Lung (tissue), 12 donors: ENCODE results near the gene RANBP1. TPM values are rescaled to one million over a fixed set of nuclear protein-coding genes. Genes with fewer than 3 reads are reported as not detected.

Experiments
- ATAC-seq: fragments of 200-7000 bp; cut with Tn5 transposase; one replicate; pipeline ENCODE4 v1.9.1; 2020; ENCODE audit warnings: moderate number of reproducible peaks; ENCODE audit not compliant: insufficient read depth, low FRiP score
- DNase-seq, 3 donors: peaks; one replicate each; pipeline ENCODE4 v3.0.0-alpha.2; 2013 to 2017
- H3K27ac ChIP-seq, 2 donors: one replicate each; pipeline ENCODE4 v1.5.1; 2013; ENCODE audit warnings: mild to moderate bottlenecking in 2 of 2, moderate library complexity in 2 of 2, control low read depth in 1 of 2, inconsistent platforms in 1 of 2, low read depth in 1 of 2, low read length in 1 of 2
- H3K27me3 ChIP-seq, 3 donors: one replicate each; pipeline ENCODE4 v1.5.1; 2013; ENCODE audit warnings: low read length in 2 of 3; ENCODE audit not compliant: control insufficient read depth in 3 of 3, insufficient read depth in 3 of 3
- H3K36me3 ChIP-seq, 4 donors: one replicate each; pipeline ENCODE4 v1.5.1; 2013; ENCODE audit warnings: low read length in 4 of 4, mild to moderate bottlenecking in 1 of 4, moderate library complexity in 1 of 4; ENCODE audit not compliant: control insufficient read depth in 4 of 4, insufficient read depth in 4 of 4
- H3K4me1 ChIP-seq, 5 donors: one replicate each; pipeline ENCODE4 v1.5.1; 2013; ENCODE audit warnings: low read length in 5 of 5, mild to moderate bottlenecking in 2 of 5, moderate library complexity in 1 of 5; ENCODE audit not compliant: control insufficient read depth in 5 of 5, insufficient read depth in 5 of 5
- H3K4me3 ChIP-seq: one replicate; pipeline ENCODE4 v1.5.1; 2013; ENCODE audit warnings: mild to moderate bottlenecking, control low read depth, moderate library complexity
- H3K9ac ChIP-seq, 2 donors: one replicate each; pipeline ENCODE4 v1.5.1; 2013; ENCODE audit warnings: low read length in 2 of 2, control low read depth in 1 of 2; ENCODE audit not compliant: insufficient read depth in 1 of 2
- H3K9me3 ChIP-seq, 4 donors: one replicate each; pipeline ENCODE4 v1.5.1; 2013; ENCODE audit warnings: low read length in 3 of 4, mild to moderate bottlenecking in 1 of 4, moderate library complexity in 1 of 4; ENCODE audit not compliant: control insufficient read depth in 4 of 4, insufficient read depth in 3 of 4
- WGBS, 2 donors: extraction: QIAGEN DNeasy Blood & Tissue Kit; methylation state at CpG; one replicate each; pipeline ENCODE4 v1.1.7; 2013; 5-methylcytosine and 5-hydroxymethylcytosine counted together
- polyA plus RNA-seq, 2 donors: library from polyadenylated mRNA; stranded (reverse); fragments of 200-250 nt; gene quantifications; one replicate each; pipeline ENCODE4 v1.2.1, GENCODE V29; 2013
- total RNA-seq, 2 donors: library from RNA; depleted of rRNA in 1 of 2; stranded (reverse); fragments of >200 nt in 1 of 2; gene quantifications; one replicate each; pipeline ENCODE4 v1.2.1, GENCODE V29; 2014 to 2021
- TF ChIP-seq, protein P1 (sequence below): IDR thresholded peaks from 2 replicates; pipeline ENCODE4 v1.5.1; 2012; ENCODE audit warnings: mild to moderate bottlenecking; ENCODE audit errors: control extremely low read depth, extremely low read depth
- donor health status: control.
- donor health status: control.
- donor health status: Bipolar disorder and iron deficiency.
- donor health status: healthy.
- donor health status: DM: yes; HTN: yes; CAD: no.

RANBP1 gene
- total and polyA plus RNA-seq, 4 donors = 72.9 to 119 (median 83.2) TPM

DNA sequence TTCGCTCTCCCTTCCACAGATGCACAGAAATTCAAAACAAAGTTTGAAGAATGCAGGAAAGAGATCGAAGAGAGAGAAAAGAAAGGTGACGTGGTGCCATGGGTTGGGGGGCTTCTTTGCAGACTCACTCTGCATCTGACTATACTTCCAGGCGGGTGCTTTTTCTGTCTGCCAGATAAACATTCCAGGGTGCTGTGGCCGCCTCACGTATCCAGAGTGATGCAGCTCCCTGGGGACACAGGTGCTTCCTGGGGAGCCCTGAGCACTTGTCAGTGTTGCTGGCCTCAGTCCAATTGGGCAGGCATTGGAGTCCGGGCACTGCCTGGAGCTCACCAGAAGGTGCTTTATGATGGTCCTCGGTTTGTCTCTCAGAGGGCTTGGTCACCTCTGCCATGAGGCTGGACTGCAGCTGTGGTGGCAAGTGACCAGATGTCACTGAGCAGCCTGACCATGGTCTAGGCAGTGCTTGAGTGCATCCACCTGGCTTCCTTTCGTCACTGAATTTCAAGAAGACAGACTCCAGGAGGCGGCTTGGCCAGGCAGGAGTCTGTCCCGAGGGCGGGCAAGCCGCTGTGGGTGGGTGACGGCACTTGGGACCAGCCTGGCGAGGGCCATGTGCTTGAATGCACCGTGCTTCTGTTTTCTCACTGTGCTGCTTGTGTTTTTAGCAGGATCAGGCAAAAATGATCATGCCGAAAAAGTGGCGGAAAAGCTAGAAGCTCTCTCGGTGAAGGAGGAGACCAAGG is 10.6 kb downstream of the RANBP1 start:
- Histone ChIP-seq H3K27ac (no peak overlapping the region), H3K36me3 (peaks cover 0 to 42% (median 6%) of the 10 kb centered on the region in 4 donors), H3K27me3 (no peaks in the 10 kb centered on the region), H3K9me3 (no peaks in the 10 kb centered on the region), H3K9ac (no peak overlapping the region), H3K4me3 (no peak overlapping the region), H3K4me1 (peaks cover 0 to 5% (median 0%) of the 10 kb centered on the region in 5 donors)
- TF ChIP-seq, protein P1, sequence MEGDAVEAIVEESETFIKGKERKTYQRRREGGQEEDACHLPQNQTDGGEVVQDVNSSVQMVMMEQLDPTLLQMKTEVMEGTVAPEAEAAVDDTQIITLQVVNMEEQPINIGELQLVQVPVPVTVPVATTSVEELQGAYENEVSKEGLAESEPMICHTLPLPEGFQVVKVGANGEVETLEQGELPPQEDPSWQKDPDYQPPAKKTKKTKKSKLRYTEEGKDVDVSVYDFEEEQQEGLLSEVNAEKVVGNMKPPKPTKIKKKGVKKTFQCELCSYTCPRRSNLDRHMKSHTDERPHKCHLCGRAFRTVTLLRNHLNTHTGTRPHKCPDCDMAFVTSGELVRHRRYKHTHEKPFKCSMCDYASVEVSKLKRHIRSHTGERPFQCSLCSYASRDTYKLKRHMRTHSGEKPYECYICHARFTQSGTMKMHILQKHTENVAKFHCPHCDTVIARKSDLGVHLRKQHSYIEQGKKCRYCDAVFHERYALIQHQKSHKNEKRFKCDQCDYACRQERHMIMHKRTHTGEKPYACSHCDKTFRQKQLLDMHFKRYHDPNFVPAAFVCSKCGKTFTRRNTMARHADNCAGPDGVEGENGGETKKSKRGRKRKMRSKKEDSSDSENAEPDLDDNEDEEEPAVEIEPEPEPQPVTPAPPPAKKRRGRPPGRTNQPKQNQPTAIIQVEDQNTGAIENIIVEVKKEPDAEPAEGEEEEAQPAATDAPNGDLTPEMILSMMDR = no peak
- DNase-seq = no peak
- no peak for ATAC-seq
- 84 to 87% methylated on average over 19 of the region's 19 CpGs for WGBS, 2 donors

DNA sequence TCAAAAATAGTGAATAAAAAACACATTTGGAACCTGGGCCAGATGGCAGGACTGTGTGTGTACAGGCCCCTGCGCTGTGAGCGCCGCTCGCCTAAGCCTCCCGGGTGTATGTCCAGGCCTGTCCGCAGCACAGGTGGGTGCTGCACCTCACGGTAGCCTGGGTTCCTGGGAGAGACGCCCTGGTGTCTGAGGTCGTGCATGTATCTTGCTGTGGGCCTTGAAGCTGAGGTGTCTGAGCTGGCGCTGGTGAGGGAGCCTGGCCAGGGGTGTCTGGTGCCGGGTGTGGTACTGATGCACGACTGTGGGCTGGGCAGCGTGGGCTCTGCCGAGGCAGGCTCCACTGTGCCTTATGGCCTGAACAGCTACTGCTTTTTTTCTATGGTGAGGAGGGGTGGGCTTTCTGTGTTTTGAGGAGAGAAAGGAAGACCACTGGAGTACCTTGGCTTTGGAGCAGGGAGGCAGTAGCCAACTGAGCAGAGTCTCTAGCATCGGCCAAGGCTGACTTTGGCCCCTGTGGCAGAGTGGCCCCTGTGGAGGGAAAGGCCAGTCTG is 11.5 kb downstream of the RANBP1 start:
- TF ChIP-seq, protein P1 = no peak
- WGBS, 2 donors = 91 to 95% methylated on average over 15 of the region's 15 CpGs
- H3K4me1 ChIP-seq = peaks cover 0 to 7% (median 0%) of the 10 kb centered on the region in 5 donors
- no peak overlapping the region for H3K4me3 ChIP-seq
- H3K27ac ChIP-seq = no peak overlapping the region
- H3K9me3 ChIP-seq = no peaks in the 10 kb centered on the region
- H3K27me3 ChIP-seq = no peaks in the 10 kb centered on the region
- DNase-seq = no peak
- H3K36me3 ChIP-seq = peaks cover 0 to 36% (median 3%) of the 10 kb centered on the region in 4 donors
- ATAC-seq = no peak
- no peak overlapping the region for H3K9ac ChIP-seq

DNA sequence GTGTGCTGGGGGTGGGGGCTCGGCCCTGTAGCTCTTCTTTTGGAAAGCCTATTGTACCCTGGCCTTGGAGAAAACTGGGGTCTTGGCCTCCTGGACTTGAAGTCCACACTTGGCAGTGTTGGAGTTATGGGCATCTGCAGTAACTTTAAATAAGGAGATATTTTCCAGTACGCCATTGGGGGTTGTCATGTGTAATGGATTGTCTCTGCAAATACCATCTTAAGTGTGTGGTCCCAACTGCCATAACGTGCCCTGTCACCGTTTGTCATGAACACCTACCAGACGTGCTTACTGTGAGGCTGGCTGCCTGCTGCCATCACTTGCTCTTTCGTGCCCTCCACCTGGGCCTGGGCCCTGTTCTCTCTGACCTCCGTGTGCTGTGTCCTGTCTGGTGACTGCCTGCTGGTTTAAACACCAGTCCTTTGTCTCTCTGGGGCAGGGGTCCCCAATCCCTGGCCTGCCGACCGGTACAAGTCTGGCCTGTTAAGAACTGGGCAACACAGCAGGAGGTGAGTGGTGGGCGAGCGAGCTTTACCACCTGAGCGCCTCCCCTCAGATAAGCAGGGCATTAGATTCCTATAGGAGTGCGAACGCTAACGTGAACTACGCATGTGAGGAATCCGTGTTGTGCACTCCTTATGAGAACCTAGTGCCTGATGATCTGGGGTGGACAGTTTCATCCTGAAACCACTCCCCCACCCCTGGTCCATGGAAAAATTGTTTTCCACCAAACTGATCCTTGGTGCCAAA is 12.1 kb downstream of the RANBP1 start:
- ATAC-seq = no peak
- no peak overlapping the region for H3K4me3 ChIP-seq
- H3K27me3 ChIP-seq = no peaks in the 10 kb centered on the region
- TF ChIP-seq, protein P1 = no peak
- no peak for DNase-seq
- WGBS, 2 donors = 76 to 88% methylated on average over 17 of the region's 17 CpGs
- H3K36me3 ChIP-seq = peaks cover 0 to 35% (median 3%) of the 10 kb centered on the region in 4 donors
- H3K27ac ChIP-seq = no peak overlapping the region
- peaks cover 0 to 13% (median 5%) of the 10 kb centered on the region in 5 donors for H3K4me1 ChIP-seq
- H3K9ac ChIP-seq = no peak overlapping the region
- H3K9me3 ChIP-seq = no peaks in the 10 kb centered on the region
